ENCODE data around the gene ADAP2. TPM values are rescaled to one million over a fixed set of nuclear protein-coding genes. Genes with fewer than 3 reads are reported as not detected.

The ADAP2 gene
- total and polyA plus RNA-seq, 10 of the 15 experiments (the other 5 are each of a cell fraction or from before 2014, with no cell fraction given): 0.15 to 13.6 (median 6.8) TPM

- ATAC-seq (no peak), DNase-seq (ENCODE audit: low read depth, low spot score) (no peak), FAIRE-seq (no peak)
- CTCF ChIA-PET: no interaction called here
- no peak overlapping the region for H2AFZ ChIP-seq (ENCODE audit: control insufficient read depth, low read depth, low read length)
- H4K20me1 ChIP-seq (ENCODE audit: control insufficient read depth, insufficient read depth): no peaks in the 10 kb centered on the region
- H3K4me3 ChIP-seq: no peak overlapping the region
- POLR2A ChIA-PET: no interaction called here
- H3K9me3 ChIP-seq (replicated peaks; ENCODE audit: control insufficient read depth, insufficient read depth, low read length): no peaks in the 10 kb centered on the region; the same call in 2 of the 3 replicates
- no peaks in the 10 kb centered on the region for H3K27me3 ChIP-seq (replicated peaks in 1 of 2; ENCODE audit: control insufficient read depth in 2 of 2, insufficient read depth in 2 of 2, low read length in 1 of 2)
- in situ Hi-C loops (cut with MboI) (no loop called here), intact Hi-C loops (cut with micrococcal nuclease; ENCODE audit: unreplicated experiment) (no loop called here)
- H3K4me1 ChIP-seq (ENCODE audit: control insufficient read depth, insufficient read depth, low read length): peaks cover 6% of the 10 kb centered on the region; the same call in 1 of the 2 replicates
- RAD21 ChIA-PET (ENCODE audit: unreplicated experiment): interaction anchor here (0.7 kb wide), 1 partner anchor 595 kb away, joined by 3 read pairs; no protein-coding TSS in a partner anchor
- no peaks in the 10 kb centered on the region for H3K36me3 ChIP-seq (ENCODE audit: control insufficient read depth in 2 of 2, insufficient read depth in 2 of 2, low read length in 1 of 2)
- BruUV-seq (replicated peaks): no TSS peak
- no peak overlapping the region for H3K4me2 ChIP-seq (ENCODE audit: control insufficient read depth, insufficient read depth)
- no peaks in the 10 kb centered on the region for H3K79me2 ChIP-seq (ENCODE audit: control insufficient read depth, insufficient read depth, low read length)
- SMC1A ChIA-PET (ENCODE audit: uncharacterized antibody, unreplicated experiment): no interaction called here
- H3K9ac ChIP-seq (ENCODE audit: control insufficient read depth, insufficient read depth, low read length): no peak overlapping the region
- WGBS (ENCODE audit: insufficient coverage, insufficient replicate concordance, low lambda C conversion rate, missing lambda C conversion rate): 97% methylated on average over 4 of the region's 4 CpGs
- H3K27ac ChIP-seq (ENCODE audit: control insufficient read depth, insufficient read depth): no peak overlapping the region
- TF ChIP-seq WRNIP1 (IDR thresholded peaks at IDR 0.05; ENCODE audit: borderline replicate concordance, low read depth, low read length): no peak
- TF ChIP-seq ATF7 (IDR thresholded peaks at IDR 0.05; ENCODE audit: low read depth): no peak
- TF ChIP-seq IRF4 (IDR thresholded peaks at IDR 0.05; ENCODE audit: low read depth, low read length): no peak
- TF ChIP-seq MEF2A (IDR thresholded peaks at IDR 0.05; ENCODE audit: insufficient read depth, low read depth, low read length): no peak
- no peak for TF ChIP-seq NR2C1 (IDR thresholded peaks at IDR 0.05)
- no peak for TF ChIP-seq BRCA1 (IDR thresholded peaks at IDR 0.05; ENCODE audit: low read depth, low read length)
Measured at GRCh38 chr17:30942308-30943079, 20.7 kb downstream of the ADAP2 start.

- Histone ChIP-seq H4K20me1 (ENCODE audit: control insufficient read depth, insufficient read depth) (no peaks in the 10 kb centered on the region), H3K9ac (ENCODE audit: control insufficient read depth, insufficient read depth, low read length) (no peak overlapping the region), H3K79me2 (ENCODE audit: control insufficient read depth, insufficient read depth, low read length) (no peaks in the 10 kb centered on the region), H3K27ac (ENCODE audit: control insufficient read depth, insufficient read depth) (no peak overlapping the region), H3K27me3 (replicated peaks in 1 of 2; ENCODE audit: control insufficient read depth in 2 of 2, insufficient read depth in 2 of 2, low read length in 1 of 2) (no peaks in the 10 kb centered on the region), H3K4me2 (ENCODE audit: control insufficient read depth, insufficient read depth) (no peak overlapping the region), H2AFZ (ENCODE audit: control insufficient read depth, low read depth, low read length) (no peak overlapping the region), H3K4me1 (ENCODE audit: control insufficient read depth, insufficient read depth, low read length) (peaks cover 5% of the 10 kb centered on the region), H3K9me3 (replicated peaks; ENCODE audit: control insufficient read depth, insufficient read depth, low read length) (no peaks in the 10 kb centered on the region), H3K4me3 (no peak overlapping the region), H3K36me3 (ENCODE audit: control insufficient read depth in 2 of 2, insufficient read depth in 2 of 2, low read length in 1 of 2) (no peaks in the 10 kb centered on the region)
- DNase-seq (ENCODE audit: low read depth, low spot score) (no peak), FAIRE-seq (no peak), ATAC-seq (no peak)
- ChIA-PET CTCF (no interaction called here), SMC1A (ENCODE audit: uncharacterized antibody, unreplicated experiment) (no interaction called here), RAD21 (ENCODE audit: unreplicated experiment) (no interaction called here), POLR2A (no interaction called here)
- no peak for TF ChIP-seq ZNF217 (IDR thresholded peaks at IDR 0.05)
- 90% methylated on average over 5 of the region's 5 CpGs for WGBS (ENCODE audit: insufficient coverage, insufficient replicate concordance, low lambda C conversion rate, missing lambda C conversion rate)
- intact Hi-C loops (cut with micrococcal nuclease; ENCODE audit: unreplicated experiment): no loop called here
- in situ Hi-C loops (cut with MboI): no loop called here
- BruUV-seq (replicated peaks): no TSS peak
Measured at GRCh38 chr17:30947796-30948195, 26.1 kb downstream of the ADAP2 start.

Measured in GM12878 (cell line).